Suprapubic skin (tissue), 4 donors: Measurements from ENCODE around the gene ARAF. TPM values are rescaled to one million over a fixed set of nuclear protein-coding genes. Genes with fewer than 3 reads are reported as not detected.

ENCODE experiments used
- DNase-seq, 2 donors: peaks; one replicate each; pipeline ENCODE4 v3.0.0-alpha.2; 2019; ENCODE audit warnings: low spot score in 2 of 2
- H3K27ac ChIP-seq: fragments of 200-600 bp; sonication (generic); one replicate; pipeline ENCODE4 v1.5.1; 2019
- H3K27me3 ChIP-seq: fragments of 200-600 bp; sonication (generic); one replicate; pipeline ENCODE4 v1.5.1; 2019
- H3K36me3 ChIP-seq: fragments of 200-600 bp; sonication (generic); one replicate; pipeline ENCODE4 v1.5.1; 2019
- H3K4me1 ChIP-seq: fragments of 200-600 bp; sonication (generic); one replicate; pipeline ENCODE4 v1.5.1; 2019
- H3K4me3 ChIP-seq: fragments of 200-600 bp; sonication (generic); one replicate; pipeline ENCODE4 v1.5.1; 2019; ENCODE audit warnings: mild to moderate bottlenecking
- H3K9me3 ChIP-seq: fragments of 200-600 bp; sonication (generic); one replicate; pipeline ENCODE4 v1.5.1; 2019
- CTCF ChIP-seq, 2 donors: fragments of 200-600 bp in 1 of 2; fragments of 450-650 bp in 1 of 2; sonication (generic) in 1 of 2; IDR thresholded peaks; one replicate each; pipeline ENCODE4 v1.5.1; 2016 to 2019; ENCODE audit warnings: antibody characterized with exemption in 2 of 2, mild to moderate bottlenecking in 1 of 2, moderate library complexity in 1 of 2
- EP300 ChIP-seq: sonication (generic); formaldehyde crosslinking; IDR thresholded peaks from one replicate; pipeline ENCODE4 v1.6.1; 2017; ENCODE audit warnings: antibody characterized with exemption
- POLR2A ChIP-seq, 2 donors: fragments of 450-650 bp; IDR thresholded peaks; one replicate each; pipeline ENCODE4 v1.6.1; 2017; ENCODE audit warnings: antibody characterized with exemption in 2 of 2, mild to moderate bottlenecking in 2 of 2, moderate library complexity in 2 of 2
- POLR2AphosphoS5 ChIP-seq, 3 donors: sonication (generic); formaldehyde crosslinking; IDR thresholded peaks; one replicate each; pipeline ENCODE4 v1.6.1; 2017; ENCODE audit warnings: antibody characterized with exemption in 3 of 3
- WGBS: methylation state at CpG from one replicate; pipeline ENCODE4 v1.1.5; 2018; 5-methylcytosine and 5-hydroxymethylcytosine counted together
- total RNA-seq, 4 donors: library from RNA; depleted of rRNA; stranded (reverse); fragments of >200 nt; gene quantifications; one replicate each; pipeline ENCODE4 v1.1.0, GENCODE V29; 2016

The ARAF gene
- total RNA-seq, 4 donors from 2014 or later, result 32.4 to 60.0 (median 42.2) TPM

- Histone ChIP-seq H3K36me3 (peaks cover 7% of the 10 kb centered on the region), H3K9me3 (no peaks in the 10 kb centered on the region), H3K27ac (no peak overlapping the region), H3K4me3 (no peak overlapping the region), H3K27me3 (no peaks in the 10 kb centered on the region), H3K4me1 (peaks cover 14% of the 10 kb centered on the region)
- 92% methylated on average over 20 of the region's 20 CpGs for WGBS
- TF ChIP-seq POLR2A (IDR thresholded peaks at IDR 0.05), result no peak
- no peak for TF ChIP-seq EP300
- no peak for DNase-seq
Measured at GRCh38 chrX:47576021-47576898, 15.3 kb downstream of the ARAF start.

- Histone ChIP-seq H3K4me3 (no peak overlapping the region), H3K36me3 (no peaks in the 10 kb centered on the region), H3K27me3 (no peaks in the 10 kb centered on the region), H3K4me1 (peaks cover 21% of the 10 kb centered on the region), H3K27ac (no peak overlapping the region), H3K9me3 (no peaks in the 10 kb centered on the region)
- no peak for DNase-seq
- WGBS, result 53% methylated on average over 9 of the region's 9 CpGs
- TF ChIP-seq POLR2A (IDR thresholded peaks at IDR 0.05), result no peak
- no peak for TF ChIP-seq EP300
Measured at GRCh38 chrX:47577424-47577823, 16.4 kb downstream of the ARAF start.

- Histone ChIP-seq H3K9me3 (no peaks in the 10 kb centered on the region), H3K27me3 (no peaks in the 10 kb centered on the region), H3K36me3 (no peaks in the 10 kb centered on the region), H3K27ac (no peak overlapping the region), H3K4me1 (peaks cover 21% of the 10 kb centered on the region), H3K4me3 (no peak overlapping the region)
- WGBS, result 67% methylated on average over 1 of the region's 3 CpGs
- no peak for DNase-seq
- TF ChIP-seq POLR2AphosphoS5 (IDR thresholded peaks at IDR 0.05), result no peak
Measured at GRCh38 chrX:47577901-47578300, 16.9 kb downstream of the ARAF start.

- WGBS, result 49% methylated on average over 14 of the region's 16 CpGs
- no peak for TF ChIP-seq CTCF (IDR thresholded peaks at IDR 0.05)
- no peak for TF ChIP-seq POLR2AphosphoS5 (IDR thresholded peaks at IDR 0.05)
- no peak for TF ChIP-seq EP300
- TF ChIP-seq POLR2A (IDR thresholded peaks at IDR 0.05), result no peak
- DNase-seq, result peak in 1 of 2 donors; percentile 60
Measured at GRCh38 chrX:47578692-47579091, 17.7 kb downstream of the ARAF start.

GRCh38 chrX:47579537-47579936 is 18.5 kb downstream of the ARAF start:
- TF ChIP-seq POLR2A (IDR thresholded peaks at IDR 0.05) (no peak), EP300 (no peak)
- Histone ChIP-seq H3K27ac (no peak overlapping the region), H3K4me3 (no peak overlapping the region), H3K4me1 (peaks cover 12% of the 10 kb centered on the region), H3K9me3 (no peaks in the 10 kb centered on the region), H3K36me3 (no peaks in the 10 kb centered on the region), H3K27me3 (no peaks in the 10 kb centered on the region)
- no peak for DNase-seq
- 62% methylated on average over 9 of the region's 9 CpGs for WGBS

More at GRCh38 chrX:47578692-47579091, 17.7 kb downstream of the ARAF start:
- Histone ChIP-seq H3K4me3 (no peak overlapping the region), H3K36me3 (no peaks in the 10 kb centered on the region), H3K4me1 (peaks cover 20% of the 10 kb centered on the region), H3K9me3 (no peaks in the 10 kb centered on the region), H3K27me3 (no peaks in the 10 kb centered on the region), H3K27ac (no peak overlapping the region)

GRCh38 chrX:47581731-47582647 is 21.0 kb downstream of the ARAF start, which contains the start of gene TIMP1:
TSS of gene TIMP1 (plus strand) at chrX:47582436. CDS start at chrX:47583416, 980 bp downstream.
- Histone ChIP-seq H3K4me3 (peak within 1 kb of the TSS; percentile 50), H3K9me3 (no peaks in the 10 kb centered on the region), H3K27ac (peak within 1 kb of the TSS; percentile 75), H3K4me1 (peaks cover 11% of the 10 kb centered on the region), H3K27me3 (no peaks in the 10 kb centered on the region), H3K36me3 (no peaks in the 10 kb centered on the region)
- DNase-seq, result peak; percentile 91 to 93
- TF ChIP-seq EP300 (no peak), POLR2A (IDR thresholded peaks at IDR 0.05) (peak in 1 of 2 donors; percentile 51), CTCF (IDR thresholded peaks at IDR 0.05) (no peak), POLR2AphosphoS5 (IDR thresholded peaks at IDR 0.05) (peak in 1 of 3 donors; percentile 22)
- 31% methylated on average over 18 of the region's 28 CpGs for WGBS
